KMS-11 (cell line): ENCODE measurements around the gene AP4E1.
A peak's percentile ranks its signal among the peaks of the same experiment; 100 is the strongest.

Source experiments
- H2AFZ ChIP-seq: fragments of 200-600 bp; sonication (generic); 2 replicates; pipeline ENCODE4 v1.6.1; 2016; ENCODE audit warnings: antibody characterized with exemption, mixed run types, low read depth
- H3K27ac ChIP-seq: fragments of 200-600 bp; sonication (generic); 2 replicates; pipeline ENCODE4 v1.6.1; 2016; ENCODE audit warnings: mild to moderate bottlenecking, mixed run types
- H3K27me3 ChIP-seq: fragments of 200-600 bp; sonication (generic); 2 replicates; pipeline ENCODE4 v1.6.1; 2017; ENCODE audit warnings: mild to moderate bottlenecking, low read depth, mixed run types, moderate library complexity; ENCODE audit not compliant: insufficient read depth
- H3K36me3 ChIP-seq: fragments of 200-600 bp; sonication (generic); 2 replicates; pipeline ENCODE4 v1.6.1; 2017; ENCODE audit warnings: mild to moderate bottlenecking, mixed run types; ENCODE audit not compliant: insufficient read depth
- H3K4me1 ChIP-seq: fragments of 200-600 bp; sonication (generic); 2 replicates; pipeline ENCODE4 v1.6.1; 2016; ENCODE audit warnings: mild to moderate bottlenecking, low read depth, mixed run types; ENCODE audit not compliant: poor library complexity, severe bottlenecking
- H3K4me2 ChIP-seq: fragments of 200-600 bp; sonication (generic); 2 replicates; pipeline ENCODE4 v1.7.0; 2016; ENCODE audit warnings: mild to moderate bottlenecking, mixed run types
- H3K4me3 ChIP-seq: fragments of 200-600 bp; sonication (generic); IDR thresholded peaks from 2 replicates; pipeline ENCODE4 v1.6.1; 2017; ENCODE audit warnings: low read depth, low read length, mixed read lengths; ENCODE audit not compliant: insufficient read depth
- H3K79me2 ChIP-seq: fragments of 200-600 bp; sonication (generic); 2 replicates; pipeline ENCODE4 v1.6.1; 2016; ENCODE audit warnings: low read depth, mixed run types; ENCODE audit not compliant: insufficient read depth
- H3K9ac ChIP-seq: fragments of 200-600 bp; sonication (generic); 2 replicates; pipeline ENCODE4 v1.6.1; 2016; ENCODE audit warnings: mild to moderate bottlenecking, mixed run types
- H4K20me1 ChIP-seq: fragments of 200-600 bp; sonication (generic); 2 replicates; pipeline ENCODE4 v1.6.1; 2016; ENCODE audit warnings: mild to moderate bottlenecking, mixed run types; ENCODE audit not compliant: insufficient read depth
- CTCF ChIP-seq: fragments of 200-600 bp; sonication (generic); conservative IDR thresholded peaks from 2 replicates; pipeline ENCODE4 v1.6.1; 2017; ENCODE audit warnings: low read depth, mild to moderate bottlenecking, antibody characterized with exemption, low read length, moderate library complexity, mixed read lengths

The AP4E1 gene

DNA sequence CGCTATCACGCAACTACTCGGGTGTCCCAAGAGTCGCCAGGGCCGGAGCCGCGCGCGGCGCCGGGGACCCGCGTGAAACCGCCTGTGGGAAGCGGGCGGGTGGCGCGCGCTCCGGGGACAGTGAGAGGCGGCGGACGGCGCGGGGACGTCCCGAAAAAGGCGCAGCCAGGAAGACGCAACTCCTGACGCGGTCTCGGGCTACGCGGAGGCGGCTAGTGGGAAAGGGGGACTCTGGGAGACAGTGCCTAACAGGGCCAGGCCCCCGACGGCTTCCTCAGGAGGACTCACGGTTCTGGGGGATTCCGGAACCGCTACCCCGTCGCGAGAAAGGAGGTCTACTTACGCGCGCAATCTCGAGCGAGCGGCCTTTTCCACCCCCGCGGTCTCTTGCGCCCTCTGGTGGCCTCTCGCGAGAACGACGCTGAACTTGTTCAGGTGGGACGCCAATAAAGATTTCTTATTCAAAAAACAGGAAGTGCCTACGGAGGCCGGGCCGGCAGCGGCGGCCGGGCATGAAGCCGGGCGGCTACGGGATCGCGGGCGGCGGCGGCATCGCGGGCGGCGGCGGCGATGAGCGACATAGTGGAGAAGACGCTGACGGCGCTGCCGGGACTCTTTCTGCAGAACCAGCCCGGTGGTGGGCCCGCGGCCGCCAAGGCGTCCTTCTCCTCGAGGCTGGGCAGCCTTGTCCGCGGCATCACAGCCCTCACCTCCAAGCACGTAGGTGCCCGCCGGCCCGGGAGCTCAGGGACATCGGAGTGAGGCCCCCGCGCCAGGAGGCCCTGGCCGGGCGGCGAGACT, at the start of gene AP4E1:
Gene AP4E1 (plus strand): TSS at position 475 of the 801 bp plus-strand sequence. CDS start 96 bp downstream, at position 571.
- Histone ChIP-seq H4K20me1 (no peaks in the 10 kb centered on the region), H3K27me3 (no peaks in the 10 kb centered on the region), H3K79me2 (peaks cover 16% of the 10 kb centered on the region; the same call in 1 of the 2 replicates), H3K9ac (peak within 1 kb of the TSS; percentile 83), H3K36me3 (0 out of 2 replicates have a peak, but pooled peaks cover 4% of the 10 kb centered on the region), H3K4me1 (peaks cover 18% of the 10 kb centered on the region), H3K4me3 (no peak within 1 kb of the TSS), H3K4me2 (peak within 1 kb of the TSS; percentile 98), H2AFZ (peak within 1 kb of the TSS; percentile 89), H3K27ac (peak within 1 kb of the TSS; percentile 49)
- TF ChIP-seq CTCF, result peak; percentile 85

DNA sequence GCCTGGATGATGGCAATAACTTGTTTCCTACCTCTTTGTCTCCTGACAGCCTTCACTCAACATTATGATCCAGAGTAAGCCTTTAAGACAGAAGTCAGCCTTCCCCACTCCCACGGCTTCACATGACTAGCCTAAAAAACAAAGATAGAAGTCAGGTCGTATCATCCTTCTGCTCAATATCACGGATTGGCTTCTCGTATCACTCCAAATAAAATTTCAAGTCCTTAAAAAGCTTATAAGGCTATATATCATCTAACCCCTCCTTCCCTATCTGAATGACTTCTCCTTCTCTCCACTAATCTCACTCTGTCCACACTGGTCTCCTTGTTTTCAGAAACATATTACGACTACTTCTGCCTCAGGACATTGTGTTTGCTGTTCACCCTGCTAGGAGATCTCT, 47.7 kb upstream of the AP4E1 start:
- no peaks in the 10 kb centered on the region for H3K79me2 ChIP-seq
- no peak overlapping the region for H3K9ac ChIP-seq
- no peak overlapping the region for H2AFZ ChIP-seq
- no peak overlapping the region for H3K4me3 ChIP-seq
- no peaks in the 10 kb centered on the region for H3K27me3 ChIP-seq
- H3K27ac ChIP-seq, result no peak overlapping the region
- no peaks in the 10 kb centered on the region for H4K20me1 ChIP-seq
- H3K36me3 ChIP-seq, result no peaks in the 10 kb centered on the region
- H3K4me2 ChIP-seq, result no peak overlapping the region
- TF ChIP-seq CTCF, result no peak
- no peaks in the 10 kb centered on the region for H3K4me1 ChIP-seq

GRCh38 chr15:50862553-50862952, 45.9 kb upstream of the AP4E1 start:
- TF ChIP-seq CTCF, result no peak
- Histone ChIP-seq H3K79me2 (no peaks in the 10 kb centered on the region), H3K36me3 (no peaks in the 10 kb centered on the region), H3K4me3 (no peak overlapping the region), H3K27me3 (no peaks in the 10 kb centered on the region), H3K9ac (no peak overlapping the region), H3K4me1 (no peaks in the 10 kb centered on the region), H3K4me2 (no peak overlapping the region), H2AFZ (no peak overlapping the region), H4K20me1 (no peaks in the 10 kb centered on the region), H3K27ac (no peak overlapping the region)

DNA sequence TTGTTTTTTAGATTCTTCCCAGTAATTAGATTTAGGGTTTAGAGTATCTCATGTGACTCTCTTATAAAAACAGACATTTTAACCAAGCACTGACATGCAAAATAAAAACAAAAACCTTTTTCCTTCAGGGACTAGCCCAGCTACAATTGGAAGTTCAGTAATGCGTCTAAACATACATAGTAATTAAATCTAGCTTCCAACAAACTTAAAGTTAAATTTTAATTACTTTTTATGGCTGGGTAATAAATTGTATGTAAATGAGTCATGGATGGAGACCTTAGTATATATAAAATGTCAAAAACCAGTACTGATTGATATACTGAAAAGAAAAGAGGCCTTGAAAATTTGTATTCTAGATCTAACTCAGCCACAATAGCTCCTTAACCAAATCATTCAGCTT, 43.6 kb upstream of the AP4E1 start:
- H3K9ac ChIP-seq, result no peak overlapping the region
- H3K36me3 ChIP-seq, result no peaks in the 10 kb centered on the region
- no peak overlapping the region for H3K27ac ChIP-seq
- no peaks in the 10 kb centered on the region for H3K4me1 ChIP-seq
- no peak overlapping the region for H2AFZ ChIP-seq
- TF ChIP-seq CTCF, result no peak
- no peak overlapping the region for H3K4me2 ChIP-seq
- no peaks in the 10 kb centered on the region for H3K79me2 ChIP-seq
- no peaks in the 10 kb centered on the region for H4K20me1 ChIP-seq
- no peak overlapping the region for H3K4me3 ChIP-seq
- H3K27me3 ChIP-seq, result no peaks in the 10 kb centered on the region
